NOMO-1 (cell line): ENCODE results near the gene SPINK4.

ENCODE experiments used
- DNase-seq, 2 experiments: peaks; one replicate each; lab custom pipeline; 2025; ENCODE audit not compliant: unreplicated experiment in 2 of 2; lab: John Stamatoyannopoulos, UW

SPINK4 gene

DNA sequence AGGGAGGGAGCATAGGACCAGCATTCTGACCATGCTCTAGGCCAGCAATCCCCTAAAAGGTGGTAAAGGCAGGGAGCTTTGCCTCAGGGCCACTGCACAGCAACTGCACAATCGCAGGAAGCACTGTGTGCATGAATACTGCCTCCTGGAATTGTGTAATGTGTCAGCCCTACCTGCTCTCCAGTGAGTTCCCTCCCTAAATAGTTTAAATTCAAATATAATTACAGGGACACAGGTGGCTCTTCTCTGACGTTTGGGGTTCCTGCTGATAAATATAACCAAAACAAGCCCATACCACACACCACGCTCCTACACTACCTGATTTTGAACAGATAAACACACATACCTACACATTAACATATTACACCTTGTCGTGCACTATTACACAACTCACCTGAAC is 15.5 kb downstream of the SPINK4 start:
- no peak for DNase-seq

DNA sequence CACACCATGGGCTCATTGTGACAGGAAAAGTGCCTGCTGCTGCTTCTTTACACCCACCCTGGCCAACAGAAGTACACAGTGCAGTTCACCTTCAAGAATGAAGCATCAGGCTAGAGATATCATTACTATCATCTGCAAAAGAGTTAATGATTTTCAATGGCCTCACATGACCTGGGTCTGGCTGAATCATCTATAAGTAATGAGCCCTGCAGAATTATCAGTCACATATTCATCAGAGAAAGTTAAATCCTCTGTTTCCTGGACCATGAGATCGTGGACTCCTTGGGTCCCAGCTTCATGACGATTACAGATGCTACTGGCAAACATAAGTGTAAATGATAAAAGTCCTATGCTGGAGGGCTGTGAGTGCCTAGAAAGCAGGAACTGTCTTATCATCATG is 16.3 kb downstream of the SPINK4 start:
- DNase-seq = no peak

DNA sequence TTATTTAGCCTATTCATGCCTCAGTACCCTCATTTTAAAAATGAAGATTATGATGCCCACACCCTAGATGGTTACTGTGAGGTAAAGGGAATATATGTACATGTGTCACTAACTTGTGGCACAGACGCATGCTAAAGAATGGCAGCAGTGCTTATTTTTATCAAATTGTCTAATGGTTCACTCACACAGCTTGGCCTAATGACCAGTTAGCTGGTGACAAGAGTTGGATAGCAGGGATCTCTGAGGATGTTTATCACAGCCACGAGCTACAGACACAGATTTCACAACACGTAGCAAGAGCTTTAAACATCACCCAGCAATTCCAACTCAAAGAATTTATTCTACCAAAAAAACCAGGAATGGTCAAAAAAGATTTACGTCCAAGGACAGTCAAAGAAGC is 17.3 kb downstream of the SPINK4 start:
- no peak for DNase-seq

DNA sequence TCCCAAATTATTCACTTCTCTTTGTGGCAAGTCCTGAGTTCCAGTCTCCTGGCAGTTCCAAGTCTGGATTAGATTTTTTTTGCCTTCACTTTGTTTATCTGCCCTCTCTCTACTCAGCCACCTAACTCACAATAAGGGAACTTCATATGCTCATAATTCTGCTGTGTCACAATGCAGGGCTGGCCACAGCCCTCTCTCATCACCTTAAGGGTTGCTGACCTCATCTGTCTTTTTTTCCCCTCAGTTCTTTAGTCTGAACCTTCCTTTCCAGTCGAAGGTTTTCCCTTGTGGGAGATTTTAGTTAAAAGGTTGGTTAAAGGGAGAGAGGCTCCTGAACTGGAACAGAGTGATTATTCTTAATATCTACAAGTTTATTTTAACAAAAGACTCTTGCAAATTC is 20.4 kb downstream of the SPINK4 start:
- no peak for DNase-seq

DNA sequence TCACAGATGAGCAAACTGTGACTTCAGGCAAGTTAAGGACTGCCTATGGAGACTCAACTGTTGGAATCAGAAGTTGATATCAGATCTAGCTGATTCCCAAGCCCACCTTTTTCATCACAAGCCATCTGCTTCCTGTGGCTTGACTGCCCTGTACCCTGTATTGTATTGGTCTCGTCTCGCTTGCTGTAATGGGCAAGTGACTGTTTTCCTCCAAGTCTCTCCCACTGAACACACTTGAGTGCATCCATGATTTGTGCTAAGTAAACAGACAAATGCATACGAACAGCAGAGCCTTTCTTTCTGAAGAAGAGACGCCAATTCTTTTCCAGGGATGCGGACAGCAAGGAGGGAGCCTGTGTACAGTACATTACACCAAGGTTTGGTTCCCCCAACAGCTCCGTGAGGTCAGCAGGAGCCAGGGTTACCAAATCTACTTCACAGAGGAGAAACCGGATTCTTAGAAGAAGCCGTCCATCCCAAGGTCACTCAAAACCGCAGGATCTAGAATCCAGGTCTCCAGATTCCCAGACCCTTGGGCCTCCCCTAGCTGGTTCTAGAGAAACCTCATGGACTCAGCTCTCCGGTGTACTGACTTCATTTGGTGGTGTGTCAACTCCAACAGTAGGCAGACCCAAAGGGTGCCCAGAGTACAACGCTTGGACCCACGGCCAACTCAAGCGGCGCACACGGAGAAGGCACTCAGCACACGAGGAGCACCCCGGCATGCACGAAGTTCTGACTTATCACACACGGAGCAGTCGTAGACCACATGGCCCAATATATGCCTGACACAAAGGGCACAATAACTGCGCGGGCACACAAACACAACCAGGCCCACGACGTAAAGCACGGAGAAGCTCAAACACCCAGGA is 23.4 kb downstream of the SPINK4 start:
- DNase-seq = peak in 1 of 2 experiments; percentile 60

DNA sequence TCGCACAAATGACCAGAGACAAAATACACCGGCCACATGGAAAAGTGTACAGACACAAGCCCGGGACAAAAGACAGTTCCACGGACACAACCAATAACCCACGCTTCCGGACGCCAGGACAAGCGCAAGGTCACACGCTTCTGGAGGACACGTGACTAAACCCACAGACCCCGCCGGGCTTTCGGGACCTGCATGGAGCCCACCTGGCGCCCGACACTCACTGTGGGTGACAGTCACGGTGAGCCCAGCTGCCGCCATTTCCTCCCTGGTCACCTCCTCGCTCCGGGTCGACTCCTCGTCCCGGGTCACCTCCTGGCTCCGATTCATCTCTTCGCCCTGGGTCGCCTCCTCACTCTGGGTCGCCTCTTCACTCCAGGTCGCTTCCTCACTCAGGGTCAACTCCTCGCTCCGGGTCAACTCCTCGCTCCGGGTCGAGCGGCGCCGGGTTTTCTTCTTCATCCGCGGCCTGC is 24.1 kb downstream of the SPINK4 start:
- DNase-seq = peak in 1 of 2 experiments; percentile 60

DNA sequence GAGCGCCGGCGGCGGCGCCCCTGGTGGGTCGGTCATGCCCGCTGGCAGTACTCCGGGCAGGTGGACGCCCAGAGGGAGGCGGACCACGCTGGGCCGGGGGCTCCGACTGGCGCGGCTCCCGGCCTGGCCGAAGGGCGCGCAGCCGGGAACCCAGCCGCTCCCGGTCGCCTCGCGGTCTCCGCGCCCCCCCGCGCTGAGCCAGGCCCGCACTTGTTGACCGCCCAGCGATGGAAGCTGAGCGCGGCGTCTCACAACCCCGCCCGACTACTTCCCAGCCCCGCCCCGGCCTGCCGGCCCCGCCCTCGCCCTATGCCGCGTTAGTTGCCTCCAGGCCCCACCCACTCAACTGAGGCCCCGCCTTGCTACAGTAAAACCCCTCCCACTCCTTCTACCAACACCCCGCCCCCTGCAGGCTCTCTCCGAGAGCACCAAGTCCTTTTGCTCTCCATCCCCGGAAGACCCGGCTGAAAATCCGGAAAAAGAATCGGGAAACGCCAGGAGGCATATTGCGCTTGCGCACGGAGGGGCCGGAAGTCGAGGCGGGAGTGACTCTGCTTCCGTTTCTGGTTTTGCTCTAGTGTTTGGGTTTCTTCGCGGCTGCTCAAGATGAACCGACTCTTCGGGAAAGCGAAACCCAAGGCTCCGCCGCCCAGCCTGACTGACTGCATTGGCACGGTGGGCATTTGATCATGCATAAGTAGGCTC is 24.7 kb downstream of the SPINK4 start, which contains the start of the genes BAG1 and CHMP5:
TSS of gene BAG1 (minus strand) at position 236 of the 705 bp plus-strand sequence.
TSS of gene CHMP5 (plus strand) at position 577 of the 705 bp plus-strand sequence. CDS start at position 607, 30 bp downstream.
- peak; percentile 100 for DNase-seq

DNA sequence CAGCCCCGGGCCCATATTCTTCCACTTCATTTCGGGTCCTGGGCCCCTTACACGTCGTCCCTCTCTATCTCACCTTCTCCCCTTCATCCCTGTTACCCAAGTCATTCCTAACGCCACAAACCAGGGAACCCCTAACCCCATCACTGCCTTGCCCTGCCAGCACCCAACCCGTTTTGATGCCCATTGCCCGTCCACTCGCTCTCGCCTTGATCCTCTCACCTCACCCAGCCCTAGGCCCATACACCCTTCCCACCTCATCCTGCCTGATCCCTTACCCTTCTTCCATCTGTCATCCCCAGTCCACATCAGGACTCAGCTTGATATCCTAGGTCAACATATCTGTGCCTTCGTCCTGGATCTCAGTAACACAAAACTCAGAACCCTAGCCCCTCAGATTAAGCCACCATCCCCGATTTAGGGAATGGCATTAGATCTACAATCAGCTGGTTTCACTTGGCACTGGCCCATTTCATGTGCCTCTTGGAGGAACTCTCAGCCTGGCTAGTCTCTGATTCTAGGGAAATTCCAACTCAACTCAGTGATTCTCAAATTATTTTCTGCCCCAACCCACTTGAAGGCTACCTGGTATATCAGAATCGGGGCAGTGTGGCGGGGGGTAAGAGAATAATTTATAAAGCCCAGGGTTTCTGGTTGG is 25.4 kb downstream of the SPINK4 start:
- no peak for DNase-seq

DNA sequence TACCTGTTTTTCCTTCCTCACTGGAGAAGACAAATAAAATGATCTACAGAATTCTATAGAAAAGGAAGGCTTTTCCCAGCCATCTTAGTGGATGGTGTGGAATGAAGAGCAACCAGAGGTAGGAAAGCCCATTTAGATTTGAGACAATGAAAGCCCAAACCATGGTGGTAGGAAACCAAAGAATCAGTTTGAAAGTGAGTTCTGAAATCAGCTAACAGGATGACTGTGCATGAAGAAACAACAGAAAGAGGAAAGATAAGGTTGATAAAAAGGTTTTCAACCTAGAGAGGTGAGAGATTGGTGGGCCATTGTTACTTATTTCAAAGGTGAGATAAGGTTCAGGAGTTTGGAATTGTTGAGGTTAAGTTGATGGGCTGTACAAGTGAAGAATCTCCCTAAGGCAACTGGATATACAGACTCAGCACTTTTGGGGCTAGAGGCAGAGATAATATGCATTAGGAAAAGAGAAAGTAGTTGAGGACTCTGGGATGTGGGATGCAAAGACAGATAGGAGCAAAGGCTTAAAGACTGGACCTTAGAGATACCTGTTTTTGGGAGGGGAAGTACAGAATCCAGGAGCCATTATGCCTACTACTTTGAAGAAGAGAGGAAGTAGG is 27.3 kb downstream of the SPINK4 start:
- DNase-seq = no peak

DNA sequence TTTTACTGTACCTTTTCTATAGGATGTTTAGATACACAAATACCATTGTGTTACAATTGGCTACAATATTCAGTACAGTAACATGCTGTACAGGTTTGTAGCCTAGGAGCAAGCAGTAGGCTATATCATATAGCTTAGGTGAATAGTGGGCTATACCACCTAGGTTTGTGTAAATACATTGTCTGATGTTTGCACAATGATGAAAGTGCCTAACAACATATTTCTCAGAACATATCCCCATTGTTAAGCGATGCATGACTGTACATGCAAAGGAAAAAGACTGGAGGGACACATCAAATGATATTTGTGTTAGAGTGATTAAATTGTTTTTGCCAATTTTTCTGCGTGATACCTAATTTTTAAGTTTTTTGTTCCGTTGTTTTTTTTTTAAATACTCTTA is 30.2 kb downstream of the SPINK4 start:
- no peak for DNase-seq

DNA sequence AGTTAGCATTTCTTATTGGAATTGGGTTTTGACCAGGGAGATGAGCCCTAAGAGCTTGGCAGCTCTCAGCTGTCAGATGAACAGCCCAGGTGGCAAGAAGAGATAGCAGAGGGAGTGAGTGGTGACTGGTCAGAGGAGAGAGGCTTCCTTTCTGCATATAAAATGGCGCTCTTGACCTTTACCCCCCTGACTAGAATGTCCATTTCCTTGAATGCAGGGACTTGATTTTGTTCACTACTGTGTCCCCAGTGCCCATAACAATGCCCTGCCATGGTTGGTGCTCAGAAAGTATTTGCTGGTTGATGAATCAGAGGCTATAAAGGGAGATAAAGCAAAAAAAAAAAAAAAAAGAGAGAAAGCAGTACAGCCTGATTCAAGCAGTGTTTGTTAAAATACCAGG is 32.1 kb downstream of the SPINK4 start:
- no peak for DNase-seq

DNA sequence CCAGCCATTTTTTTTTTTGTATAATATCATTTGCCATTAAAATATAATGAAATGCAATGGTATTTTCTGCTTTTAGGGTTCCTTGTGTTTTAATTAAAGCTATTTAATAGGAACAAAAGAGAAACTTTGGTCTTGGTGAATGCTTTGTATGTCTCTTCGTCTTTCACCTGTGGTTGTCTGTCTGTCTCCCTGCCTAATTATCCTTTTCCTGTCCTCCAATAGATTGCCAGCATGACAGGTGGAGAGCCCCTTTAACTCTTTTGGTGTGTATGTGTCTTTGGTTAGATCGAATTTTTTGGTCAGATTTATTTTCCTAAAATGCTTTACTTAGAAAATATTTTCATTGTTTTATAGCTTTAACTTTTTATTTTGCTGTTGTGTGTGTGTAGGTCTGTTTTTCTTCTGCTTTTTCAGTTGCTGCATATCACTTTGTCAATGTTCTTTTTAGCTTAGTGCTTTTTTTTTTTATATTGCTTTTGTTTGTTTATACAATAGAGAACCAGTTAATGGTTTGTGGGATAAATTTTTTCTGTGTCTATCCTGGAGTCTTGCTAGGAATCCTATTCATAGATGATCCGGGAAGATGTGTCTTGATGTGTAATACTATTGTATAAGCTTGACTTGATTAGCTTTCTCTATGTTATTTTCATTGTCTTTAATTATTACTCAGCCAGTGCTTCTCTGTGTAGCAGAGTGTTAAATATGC is 33.5 kb downstream of the SPINK4 start:
- DNase-seq = no peak

DNA sequence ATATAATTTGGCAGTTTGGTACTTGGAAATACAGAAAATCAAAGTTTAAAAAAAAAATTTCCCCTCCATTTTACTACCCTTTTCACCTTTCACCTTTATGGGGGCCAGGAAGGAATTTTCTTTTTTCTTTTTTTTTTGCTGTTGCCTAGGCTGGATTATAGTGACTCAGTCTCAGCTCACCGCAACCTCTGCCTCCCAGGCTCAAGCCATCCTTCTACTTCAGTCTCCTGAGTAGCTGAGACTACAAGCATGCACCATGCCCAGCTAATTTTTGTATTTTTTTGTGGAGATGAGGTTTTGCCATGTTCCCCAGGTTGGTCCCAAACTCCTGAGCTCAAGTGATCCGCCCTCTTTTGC is 34.0 kb downstream of the SPINK4 start:
- no peak for DNase-seq

DNA sequence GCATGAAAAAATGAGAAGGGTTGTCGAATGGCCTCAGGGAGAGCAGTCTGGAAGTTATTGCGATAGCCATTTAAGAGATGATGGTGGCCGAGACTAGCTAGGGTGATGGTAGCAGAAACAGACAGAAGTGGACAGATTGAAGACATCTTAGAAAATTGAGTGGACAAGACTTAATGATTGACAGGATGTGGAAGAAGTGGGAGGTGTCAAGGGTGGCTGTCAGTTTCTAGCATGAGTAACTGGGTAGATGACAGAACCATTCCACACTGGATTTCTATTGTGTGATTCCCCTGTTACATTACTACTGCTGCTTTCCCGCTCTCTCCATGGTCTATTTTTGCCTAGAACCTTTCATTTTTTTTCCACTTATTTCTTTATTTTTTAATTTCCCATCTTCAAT is 37.5 kb downstream of the SPINK4 start:
- no peak for DNase-seq

DNA sequence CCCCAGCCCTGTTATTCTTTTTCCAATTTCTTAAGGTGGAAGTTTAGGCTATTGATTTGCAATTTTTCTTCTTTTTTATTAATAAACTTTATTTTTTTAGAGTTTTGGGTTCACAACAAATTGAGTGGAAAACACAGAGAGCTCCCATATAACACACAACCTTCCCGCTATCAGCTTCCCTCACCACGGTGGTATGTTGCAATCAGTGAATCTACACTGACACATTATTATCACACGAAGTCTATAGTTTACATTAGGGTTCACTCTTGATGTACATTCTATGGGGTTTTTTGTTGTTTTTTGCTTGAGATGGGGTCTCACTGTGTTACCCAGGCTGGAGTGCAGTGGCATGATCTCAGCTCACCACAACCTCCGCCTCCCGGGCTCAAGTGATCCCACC is 45.5 kb downstream of the SPINK4 start:
- no peak for DNase-seq

DNA sequence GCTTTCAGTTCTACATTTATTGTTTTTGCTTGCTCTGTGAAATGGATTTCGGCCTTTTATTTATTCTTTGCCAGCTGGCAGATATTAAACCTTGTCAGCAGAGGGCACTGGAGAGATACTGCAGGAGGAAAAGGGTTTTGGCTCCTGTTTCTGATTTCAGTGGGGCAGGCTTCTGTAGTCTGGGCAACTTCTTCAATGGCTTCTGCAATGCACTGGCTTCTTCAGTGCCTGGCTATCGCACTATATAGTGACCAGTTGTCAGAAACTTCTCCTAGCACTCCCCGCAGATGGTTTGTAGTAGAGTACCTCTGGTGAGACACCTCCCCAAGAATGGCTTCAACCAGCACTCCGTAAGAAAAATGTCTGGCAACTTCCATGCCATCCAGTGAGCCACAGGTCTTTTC is 47.1 kb downstream of the SPINK4 start:
- peak; percentile 87 to 95 for DNase-seq

DNA sequence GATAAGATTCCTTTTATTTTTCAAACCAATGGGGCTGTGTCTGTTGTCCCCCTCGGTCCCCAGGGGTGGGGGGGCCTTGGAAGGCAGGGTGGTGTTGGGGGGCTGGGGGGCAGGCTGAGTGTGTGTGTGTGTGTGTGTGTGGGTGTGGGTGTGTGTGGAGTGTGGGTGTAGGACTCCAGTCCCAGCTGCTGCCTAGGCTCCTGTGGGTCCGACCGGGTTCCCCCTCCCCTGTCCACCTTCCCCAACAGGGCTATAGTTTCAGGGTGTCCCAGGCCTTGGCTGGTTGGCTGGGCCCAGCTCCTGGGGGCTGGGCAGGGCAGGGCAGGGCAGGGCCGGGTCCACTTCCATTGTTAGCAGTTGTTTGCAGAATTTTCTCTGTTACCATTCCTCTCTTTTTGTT is 48.3 kb downstream of the SPINK4 start:
- no peak for DNase-seq

DNA sequence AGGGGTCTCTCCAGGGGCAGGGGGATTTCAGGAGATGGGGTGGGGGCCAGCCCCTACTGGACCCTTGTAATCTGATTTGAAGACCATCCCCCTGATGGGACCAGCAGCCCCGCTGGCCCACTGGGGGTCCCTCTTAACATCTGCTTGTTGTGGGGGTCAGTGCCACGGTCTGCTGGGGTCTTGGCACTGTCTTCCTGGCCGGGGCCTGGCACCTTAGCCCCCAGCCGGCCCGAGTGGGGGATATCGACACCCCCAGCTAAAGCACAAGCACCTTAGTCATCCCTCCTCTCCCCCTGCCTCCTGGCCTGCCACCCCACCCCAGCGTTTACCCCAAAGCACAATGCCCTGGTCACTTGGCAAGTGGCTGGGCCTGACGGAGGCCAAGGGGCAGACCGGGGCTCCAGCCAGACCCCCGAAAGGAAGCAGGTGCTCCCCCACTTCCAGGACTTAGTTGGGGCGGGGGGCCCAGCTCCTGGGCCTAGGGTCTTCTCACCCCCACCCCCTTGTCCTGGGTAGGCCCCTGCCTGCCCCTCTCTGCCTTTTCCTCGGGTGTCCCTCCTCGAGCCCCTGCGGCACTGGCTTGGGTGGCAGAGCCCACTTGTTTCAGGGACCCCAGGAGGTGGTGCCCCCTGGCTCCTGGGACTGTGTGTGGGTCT is 49.0 kb downstream of the SPINK4 start:
- no peak for DNase-seq

DNA sequence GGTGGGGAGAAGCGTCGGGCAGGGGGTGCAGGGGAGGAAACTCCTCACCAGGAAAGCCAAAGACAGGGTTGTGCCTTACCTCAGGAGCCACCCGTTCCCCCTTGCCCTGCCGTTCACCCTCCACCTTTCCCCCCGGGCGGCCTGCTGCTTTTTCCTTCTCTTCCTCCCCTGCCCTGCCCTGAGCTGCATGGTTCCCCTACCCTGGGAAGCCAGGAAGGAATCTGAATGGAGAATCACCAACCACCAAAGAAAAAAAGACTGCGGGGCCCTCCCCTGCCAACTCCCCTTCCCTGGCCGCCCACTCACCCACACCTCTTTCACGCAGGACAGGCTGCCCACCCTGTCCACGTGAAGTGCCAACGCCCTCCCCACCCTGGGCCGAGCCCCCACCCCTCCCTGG is 49.5 kb downstream of the SPINK4 start:
- no peak for DNase-seq

DNA sequence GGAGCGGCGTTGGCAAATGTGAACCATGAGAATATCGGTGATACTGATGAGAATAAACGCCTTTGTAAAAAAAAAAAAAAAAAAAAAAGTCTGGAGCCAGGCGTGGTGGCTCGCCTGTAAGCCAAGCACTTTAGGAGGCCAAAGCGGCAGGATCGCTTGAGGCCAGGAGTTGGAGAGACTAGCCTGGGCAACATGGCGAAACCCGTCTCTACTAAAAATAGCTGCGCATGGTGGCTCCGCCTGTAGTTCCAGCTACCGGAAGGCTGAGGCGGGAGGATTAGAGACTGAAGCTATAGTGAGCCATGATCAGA is 49.9 kb downstream of the SPINK4 start:
- no peak for DNase-seq
